ENCODE results near the gene TXK.

Gene TXK

GRCh38 chr4:48109413-48110263 is 24.4 kb downstream of the TXK start:
- no peaks in the 10 kb centered on the region for H3K36me3 ChIP-seq (ENCODE audit: control insufficient read depth in 2 of 2, insufficient read depth in 2 of 2, low read length in 2 of 2)
- H3K4me1 ChIP-seq (ENCODE audit: control insufficient read depth in 2 of 2, insufficient read depth in 2 of 2, low read length in 2 of 2): no peaks in the 10 kb centered on the region
- no peak overlapping the region for H3K4me3 ChIP-seq (ENCODE audit: low read length in 2 of 2)
- H3K27ac ChIP-seq (ENCODE audit: low read depth in 2 of 2, low read length in 2 of 2): no peak overlapping the region
- H3K9me3 ChIP-seq (ENCODE audit: control insufficient read depth in 2 of 2, low read length in 2 of 2): no peaks in the 10 kb centered on the region
- no peaks in the 10 kb centered on the region for H3K27me3 ChIP-seq (ENCODE audit: control insufficient read depth in 2 of 2, insufficient read depth in 2 of 2, low read length in 2 of 2)
- H3K9ac ChIP-seq (ENCODE audit: low read depth in 1 of 2, low read length in 2 of 2): no peak overlapping the region

GRCh38 chr4:48108309-48109073 is 25.6 kb downstream of the TXK start:
- Histone ChIP-seq H3K4me1 (ENCODE audit: control insufficient read depth in 2 of 2, insufficient read depth in 2 of 2, low read length in 2 of 2) (no peaks in the 10 kb centered on the region), H3K9ac (ENCODE audit: low read depth in 1 of 2, low read length in 2 of 2) (no peak overlapping the region), H3K27ac (ENCODE audit: low read depth in 2 of 2, low read length in 2 of 2) (no peak overlapping the region), H3K27me3 (ENCODE audit: control insufficient read depth in 2 of 2, insufficient read depth in 2 of 2, low read length in 2 of 2) (no peaks in the 10 kb centered on the region), H3K36me3 (ENCODE audit: control insufficient read depth in 2 of 2, insufficient read depth in 2 of 2, low read length in 2 of 2) (no peaks in the 10 kb centered on the region), H3K4me3 (ENCODE audit: low read length in 2 of 2) (no peak overlapping the region), H3K9me3 (ENCODE audit: control insufficient read depth in 2 of 2, low read length in 2 of 2) (no peaks in the 10 kb centered on the region)

- no peaks in the 10 kb centered on the region for H3K27me3 ChIP-seq (ENCODE audit: control insufficient read depth in 2 of 2, insufficient read depth in 2 of 2, low read length in 2 of 2)
- H3K9me3 ChIP-seq (ENCODE audit: control insufficient read depth in 2 of 2, low read length in 2 of 2): no peaks in the 10 kb centered on the region
- H3K36me3 ChIP-seq (ENCODE audit: control insufficient read depth in 2 of 2, insufficient read depth in 2 of 2, low read length in 2 of 2): no peaks in the 10 kb centered on the region
- H3K4me3 ChIP-seq (ENCODE audit: low read length in 2 of 2): no peak overlapping the region
- no peaks in the 10 kb centered on the region for H3K4me1 ChIP-seq (ENCODE audit: control insufficient read depth in 2 of 2, insufficient read depth in 2 of 2, low read length in 2 of 2)
- H3K27ac ChIP-seq (ENCODE audit: low read depth in 2 of 2, low read length in 2 of 2): no peak overlapping the region
- H3K9ac ChIP-seq (ENCODE audit: low read depth in 1 of 2, low read length in 2 of 2): no peak overlapping the region
Measured at GRCh38 chr4:48105230-48105629, 28.8 kb downstream of the TXK start.

GRCh38 chr4:48103483-48104139 is 30.4 kb downstream of the TXK start:
- H3K9me3 ChIP-seq (ENCODE audit: control insufficient read depth in 2 of 2, low read length in 2 of 2): no peaks in the 10 kb centered on the region
- H3K36me3 ChIP-seq (ENCODE audit: control insufficient read depth in 2 of 2, insufficient read depth in 2 of 2, low read length in 2 of 2): no peaks in the 10 kb centered on the region
- no peaks in the 10 kb centered on the region for H3K27me3 ChIP-seq (ENCODE audit: control insufficient read depth in 2 of 2, insufficient read depth in 2 of 2, low read length in 2 of 2)

GRCh38 chr4:48102303-48102702 is 31.7 kb downstream of the TXK start:
- Histone ChIP-seq H3K9ac (ENCODE audit: low read depth in 1 of 2, low read length in 2 of 2) (no peak overlapping the region), H3K36me3 (ENCODE audit: control insufficient read depth in 2 of 2, insufficient read depth in 2 of 2, low read length in 2 of 2) (no peaks in the 10 kb centered on the region), H3K27me3 (ENCODE audit: control insufficient read depth in 2 of 2, insufficient read depth in 2 of 2, low read length in 2 of 2) (no peaks in the 10 kb centered on the region), H3K27ac (ENCODE audit: low read depth in 2 of 2, low read length in 2 of 2) (no peak overlapping the region), H3K9me3 (ENCODE audit: control insufficient read depth in 2 of 2, low read length in 2 of 2) (no peaks in the 10 kb centered on the region), H3K4me1 (ENCODE audit: control insufficient read depth in 2 of 2, insufficient read depth in 2 of 2, low read length in 2 of 2) (no peaks in the 10 kb centered on the region), H3K4me3 (ENCODE audit: low read length in 2 of 2) (no peak overlapping the region)

More at GRCh38 chr4:48103483-48104139, 30.4 kb downstream of the TXK start:
- Histone ChIP-seq H3K4me1 (ENCODE audit: control insufficient read depth in 2 of 2, insufficient read depth in 2 of 2, low read length in 2 of 2) (no peaks in the 10 kb centered on the region), H3K9ac (ENCODE audit: low read depth in 1 of 2, low read length in 2 of 2) (no peak overlapping the region), H3K4me3 (ENCODE audit: low read length in 2 of 2) (no peak overlapping the region), H3K27ac (ENCODE audit: low read depth in 2 of 2, low read length in 2 of 2) (no peak overlapping the region)

- no peaks in the 10 kb centered on the region for H3K27me3 ChIP-seq (ENCODE audit: control insufficient read depth in 2 of 2, insufficient read depth in 2 of 2, low read length in 2 of 2)
- H3K36me3 ChIP-seq (ENCODE audit: control insufficient read depth in 2 of 2, insufficient read depth in 2 of 2, low read length in 2 of 2): no peaks in the 10 kb centered on the region
- H3K9ac ChIP-seq (ENCODE audit: low read depth in 1 of 2, low read length in 2 of 2): no peak overlapping the region
- H3K4me1 ChIP-seq (ENCODE audit: control insufficient read depth in 2 of 2, insufficient read depth in 2 of 2, low read length in 2 of 2): no peaks in the 10 kb centered on the region
- no peaks in the 10 kb centered on the region for H3K9me3 ChIP-seq (ENCODE audit: control insufficient read depth in 2 of 2, low read length in 2 of 2)
- H3K4me3 ChIP-seq (ENCODE audit: low read length in 2 of 2): no peak overlapping the region
- no peak overlapping the region for H3K27ac ChIP-seq (ENCODE audit: low read depth in 2 of 2, low read length in 2 of 2)
Measured at GRCh38 chr4:48100256-48100655, 33.8 kb downstream of the TXK start.

- H3K27ac ChIP-seq (ENCODE audit: low read depth in 2 of 2, low read length in 2 of 2): no peak overlapping the region
- H3K4me3 ChIP-seq (ENCODE audit: low read length in 2 of 2): no peak overlapping the region
- no peak overlapping the region for H3K9ac ChIP-seq (ENCODE audit: low read depth in 1 of 2, low read length in 2 of 2)
- peaks cover 3 to 4% of the 10 kb centered on the region in 2 donors for H3K4me1 ChIP-seq (ENCODE audit: control insufficient read depth in 2 of 2, insufficient read depth in 2 of 2, low read length in 2 of 2)
- H3K36me3 ChIP-seq (ENCODE audit: control insufficient read depth in 2 of 2, insufficient read depth in 2 of 2, low read length in 2 of 2): no peaks in the 10 kb centered on the region
- H3K27me3 ChIP-seq (ENCODE audit: control insufficient read depth in 2 of 2, insufficient read depth in 2 of 2, low read length in 2 of 2): no peaks in the 10 kb centered on the region
- no peaks in the 10 kb centered on the region for H3K9me3 ChIP-seq (ENCODE audit: control insufficient read depth in 2 of 2, low read length in 2 of 2)
Measured at GRCh38 chr4:48095441-48095840, 38.6 kb downstream of the TXK start.

- Histone ChIP-seq H3K27me3 (ENCODE audit: control insufficient read depth in 2 of 2, insufficient read depth in 2 of 2, low read length in 2 of 2) (no peaks in the 10 kb centered on the region), H3K4me1 (ENCODE audit: control insufficient read depth in 2 of 2, insufficient read depth in 2 of 2, low read length in 2 of 2) (peaks cover 3 to 4% of the 10 kb centered on the region in 2 donors), H3K9me3 (ENCODE audit: control insufficient read depth in 2 of 2, low read length in 2 of 2) (no peaks in the 10 kb centered on the region), H3K4me3 (ENCODE audit: low read length in 2 of 2) (no peak overlapping the region), H3K27ac (ENCODE audit: low read depth in 2 of 2, low read length in 2 of 2) (no peak overlapping the region), H3K36me3 (ENCODE audit: control insufficient read depth in 2 of 2, insufficient read depth in 2 of 2, low read length in 2 of 2) (no peaks in the 10 kb centered on the region), H3K9ac (ENCODE audit: low read depth in 1 of 2, low read length in 2 of 2) (no peak overlapping the region)
Measured at GRCh38 chr4:48093991-48094416, 40.0 kb downstream of the TXK start.

GRCh38 chr4:48090621-48091020 is 43.4 kb downstream of the TXK start:
- no peak overlapping the region for H3K27ac ChIP-seq (ENCODE audit: low read depth in 2 of 2, low read length in 2 of 2)
- H3K36me3 ChIP-seq (ENCODE audit: control insufficient read depth in 2 of 2, insufficient read depth in 2 of 2, low read length in 2 of 2): no peaks in the 10 kb centered on the region
- H3K9me3 ChIP-seq (ENCODE audit: control insufficient read depth in 2 of 2, low read length in 2 of 2): no peaks in the 10 kb centered on the region
- peaks cover 3 to 4% of the 10 kb centered on the region in 2 donors for H3K4me1 ChIP-seq (ENCODE audit: control insufficient read depth in 2 of 2, insufficient read depth in 2 of 2, low read length in 2 of 2)
- H3K4me3 ChIP-seq (ENCODE audit: low read length in 2 of 2): no peak overlapping the region
- H3K27me3 ChIP-seq (ENCODE audit: control insufficient read depth in 2 of 2, insufficient read depth in 2 of 2, low read length in 2 of 2): no peaks in the 10 kb centered on the region
- no peak overlapping the region for H3K9ac ChIP-seq (ENCODE audit: low read depth in 1 of 2, low read length in 2 of 2)
